Posterior vena cava (tissue), 2 donors: ENCODE results near the gene CDT1. TPM values are rescaled to one million over a fixed set of nuclear protein-coding genes. Genes with fewer than 3 reads are reported as not detected.
"Not testable (repeated sequence)": the region's sequence is repeated elsewhere in the genome, so short reads cannot be mapped to it uniquely, and the experiment has no call there.

Experiments
- DNase-seq: peaks from one replicate; pipeline ENCODE4 v3.0.0-alpha.2; 2020; ENCODE audit warnings: low spot score
- intact Hi-C, 2 donors: fragments of 100-400 bp; cut with DNase I; formaldehyde crosslinking; loops; one replicate each; pipeline versions ENCODE4 v1.14.1 to v1.14.2; 2022 to 2023
- total RNA-seq, 2 donors: library from RNA; stranded (reverse); fragmentation: NEBNext Ultra II Directional; extraction: Animal tissue kit (Norgen Biotek cat#: 25700); gene quantifications; one replicate each; pipeline ENCODE4 v1.2.1, GENCODE V29; 2021
- donor health status: DM: yes; HTN: yes; CAD: no.
- donor health status: DM: yes; HTN: yes; CAD: no.

The CDT1 gene
- total RNA-seq, 2 donors from 2014 or later, result 0.57 to 2.0 TPM

- intact Hi-C loops, result no loop called here
- peak; percentile 99 for DNase-seq
Measured at GRCh38 chr16:88811769-88812512, 8.4 kb downstream of the CDT1 start, which contains the start of gene APRT. TSS of gene APRT (minus strand) at chr16:88811928. CDS start at chr16:88811899, 29 bp downstream.

GRCh38 chr16:88812513-88813268 is 9.1 kb downstream of the CDT1 start:
- intact Hi-C loops, result no loop called here
- DNase-seq, result peak; percentile 93

- no peak for DNase-seq
- intact Hi-C loops, result loop anchor here in 1 of 2 donors (1.0 kb wide), 1 partner anchor 96 kb away; no protein-coding TSS in a partner anchor
Measured at GRCh38 chr16:88813269-88814143, 9.9 kb downstream of the CDT1 start.

GRCh38 chr16:88814144-88814502 is 10.5 kb downstream of the CDT1 start:
- intact Hi-C loops, result loop anchor here in 1 of 2 donors (1.0 kb wide), 1 partner anchor 95 kb away; no protein-coding TSS in a partner anchor
- DNase-seq, result no peak

- no peak for DNase-seq
- intact Hi-C loops, result no loop called here
Measured at GRCh38 chr16:88815227-88815626, 11.6 kb downstream of the CDT1 start.

GRCh38 chr16:88815901-88816589 is 12.5 kb downstream of the CDT1 start:
- DNase-seq, result no peak
- intact Hi-C loops, result no loop called here

- intact Hi-C loops, result no loop called here
- DNase-seq, result no peak
Measured at GRCh38 chr16:88816736-88817535, 13.3 kb downstream of the CDT1 start.

- intact Hi-C loops, result no loop called here
- DNase-seq, result no peak
Measured at GRCh38 chr16:88817785-88818574, 14.4 kb downstream of the CDT1 start.

GRCh38 chr16:88818575-88818874 is 14.9 kb downstream of the CDT1 start:
- no peak for DNase-seq
- intact Hi-C loops, result no loop called here

GRCh38 chr16:88819126-88819525 is 15.5 kb downstream of the CDT1 start:
- DNase-seq, result no peak
- intact Hi-C loops, result no loop called here

- intact Hi-C loops, result no loop called here
- DNase-seq, result no peak
Measured at GRCh38 chr16:88820385-88821025, 16.9 kb downstream of the CDT1 start.

- intact Hi-C loops, result no loop called here
- no peak for DNase-seq
Measured at GRCh38 chr16:88821168-88821850, 17.7 kb downstream of the CDT1 start.

- intact Hi-C loops, result no loop called here
- no peak for DNase-seq
Measured at GRCh38 chr16:88822281-88823040, 18.9 kb downstream of the CDT1 start.

GRCh38 chr16:88823646-88824045 is 20.1 kb downstream of the CDT1 start:
- intact Hi-C loops, DNase-seq: not testable (repeated sequence)

GRCh38 chr16:88824256-88825077 is 20.9 kb downstream of the CDT1 start:
- no peak for DNase-seq
- intact Hi-C loops, result no loop called here
